Skeletal muscle tissue (tissue), 4 donors: ENCODE results near the gene SLC16A11. TPM values are rescaled to one million over a fixed set of nuclear protein-coding genes. Genes with fewer than 3 reads are reported as not detected.
"Not testable (repeated sequence)": the region's sequence is repeated elsewhere in the genome, so short reads cannot be mapped to it uniquely, and the experiment has no call there.

Source experiments
- H3K27ac ChIP-seq: one replicate; pipeline ENCODE4 v1.7.0; 2013; ENCODE audit warnings: mild to moderate bottlenecking, low read depth, low read length, inconsistent platforms
- H3K27me3 ChIP-seq, 3 donors: one replicate each; pipeline ENCODE4 v1.7.0; 2013; ENCODE audit warnings: low read length in 3 of 3; ENCODE audit not compliant: control insufficient read depth in 3 of 3, insufficient read depth in 3 of 3
- H3K36me3 ChIP-seq, 3 donors: one replicate each; pipeline ENCODE4 v1.7.0; 2013; ENCODE audit warnings: low read length in 3 of 3; ENCODE audit not compliant: control insufficient read depth in 3 of 3, insufficient read depth in 3 of 3
- H3K4me1 ChIP-seq, 3 donors: one replicate each; pipeline ENCODE4 v1.7.0; 2013; ENCODE audit warnings: low read length in 3 of 3, mild to moderate bottlenecking in 3 of 3; ENCODE audit not compliant: control insufficient read depth in 3 of 3, insufficient read depth in 3 of 3
- H3K4me3 ChIP-seq, 3 donors: one replicate each; pipeline ENCODE4 v1.7.0; 2013; ENCODE audit warnings: low read length in 3 of 3
- H3K9ac ChIP-seq, 3 donors: one replicate each; pipeline ENCODE4 v1.7.0; 2013; ENCODE audit warnings: low read length in 3 of 3, mild to moderate bottlenecking in 3 of 3, moderate library complexity in 2 of 3, low read depth in 1 of 3
- H3K9me3 ChIP-seq, 3 donors: one replicate each; pipeline ENCODE4 v1.7.0; 2013; ENCODE audit warnings: low read length in 3 of 3; ENCODE audit not compliant: control insufficient read depth in 3 of 3
- total RNA-seq: library from RNA; depleted of rRNA; stranded (reverse); fragments of >200 nt; gene quantifications from one replicate; pipeline ENCODE4 v1.2.3, GENCODE V29; 2014
- donor health status: Osteomylitis.

The SLC16A11 gene
- total RNA-seq, 1 donor from 2014 or later = not detected

- H3K9me3 ChIP-seq = no peaks in the 10 kb centered on the region
- no peak overlapping the region for H3K9ac ChIP-seq
- no peak overlapping the region for H3K27ac ChIP-seq
- peaks cover 3 to 23% (median 6%) of the 10 kb centered on the region in 3 donors for H3K27me3 ChIP-seq
- no peak overlapping the region for H3K4me3 ChIP-seq
- no peaks in the 10 kb centered on the region for H3K36me3 ChIP-seq
- no peaks in the 10 kb centered on the region for H3K4me1 ChIP-seq
Measured at GRCh38 chr17:7063518-7064094, 19.7 kb upstream of the SLC16A11 start.

DNA sequence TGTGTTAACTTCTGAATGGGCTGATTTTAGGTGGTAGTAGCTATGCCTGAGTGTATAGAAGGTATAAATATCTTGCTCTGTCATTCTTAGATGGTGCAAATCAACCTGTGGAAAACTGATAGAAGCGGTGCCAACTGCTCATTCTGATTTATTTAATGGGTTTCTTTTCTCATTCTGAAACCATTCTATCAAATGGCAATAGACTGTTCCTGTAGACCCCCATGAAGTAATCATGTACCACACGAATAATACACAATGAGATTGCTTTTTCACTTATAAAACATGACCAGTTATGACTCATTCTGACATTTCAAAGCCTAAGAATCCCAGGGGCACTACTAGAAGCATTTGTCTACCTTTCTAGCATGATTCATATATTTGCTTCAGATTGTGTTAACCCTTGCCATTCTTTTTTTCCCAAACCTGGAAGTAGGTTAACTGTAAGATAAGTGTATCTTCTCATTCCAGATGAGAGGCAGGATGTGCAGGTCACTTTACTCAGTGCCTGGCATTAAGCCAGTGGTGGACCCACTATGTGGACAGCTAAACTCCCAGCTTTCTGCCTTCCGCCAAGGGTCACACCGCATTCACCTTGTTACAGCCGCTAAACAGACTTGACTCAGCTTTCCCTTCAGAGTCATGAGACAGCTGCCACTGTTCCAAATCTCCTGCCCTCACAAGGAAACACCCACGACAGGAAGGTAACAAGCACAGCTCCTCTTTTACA lies 16.4 kb upstream of the SLC16A11 start:
- Histone ChIP-seq H3K4me3 (no peak overlapping the region), H3K9me3 (no peaks in the 10 kb centered on the region), H3K27ac (no peak overlapping the region), H3K36me3 (no peaks in the 10 kb centered on the region), H3K4me1 (no peaks in the 10 kb centered on the region), H3K9ac (no peak overlapping the region), H3K27me3 (peaks cover 3 to 18% (median 5%) of the 10 kb centered on the region in 3 donors)

DNA sequence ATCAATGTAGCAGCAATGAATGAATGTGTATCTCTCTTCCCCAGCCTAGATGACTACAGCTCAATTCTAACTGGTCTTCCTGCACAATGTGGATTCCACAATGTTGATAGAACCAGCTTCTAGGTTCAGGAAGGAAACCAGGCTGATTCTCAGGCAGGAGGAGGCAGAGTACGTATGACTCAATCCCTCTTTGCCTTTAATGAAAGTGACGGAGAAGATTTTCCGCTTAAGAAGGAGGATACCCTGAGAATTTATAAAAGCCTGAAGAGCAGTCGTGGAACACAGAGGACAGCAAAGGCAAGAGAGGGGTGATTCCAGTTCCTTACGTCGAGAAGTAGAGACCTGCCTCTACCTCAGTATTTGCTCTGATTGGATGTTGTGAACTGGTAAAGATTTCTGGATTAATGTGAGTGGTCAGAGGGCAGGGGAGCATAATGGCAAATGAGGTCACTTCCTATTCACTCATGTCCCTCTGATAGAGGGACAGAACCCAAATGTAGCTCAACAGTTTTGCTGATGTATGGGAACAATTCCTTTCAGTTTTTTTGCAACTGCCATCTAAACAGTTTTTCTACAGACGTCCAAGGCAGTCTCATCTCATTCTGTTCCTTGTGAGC lies 15.0 kb upstream of the SLC16A11 start:
- Histone ChIP-seq H3K9me3 (no peaks in the 10 kb centered on the region), H3K4me1 (no peaks in the 10 kb centered on the region), H3K9ac (peak overlapping the region in 1 of 3 donors; percentile 16), H3K27me3 (peaks cover 0 to 8% (median 4%) of the 10 kb centered on the region in 3 donors), H3K36me3 (no peaks in the 10 kb centered on the region), H3K4me3 (no peak overlapping the region), H3K27ac (no peak overlapping the region)

DNA sequence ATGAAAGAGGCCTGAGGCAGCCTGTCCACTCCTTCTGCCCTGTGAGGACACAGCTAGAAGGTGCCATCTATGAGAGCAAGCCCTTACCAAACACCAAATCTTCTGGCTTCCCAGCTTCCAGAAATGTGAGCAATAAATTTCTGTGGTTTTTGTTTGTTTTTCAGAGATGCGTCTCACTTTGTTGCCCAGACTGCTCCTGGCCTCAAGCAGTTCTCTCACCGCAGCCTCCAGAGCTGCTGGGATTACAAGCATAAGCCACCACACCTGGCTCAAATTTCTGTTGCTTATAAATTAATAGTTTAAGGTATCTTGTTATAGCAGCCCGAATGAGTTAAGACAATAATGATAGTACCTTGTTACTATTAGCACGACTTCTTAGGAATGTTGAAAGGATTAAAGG lies 12.5 kb upstream of the SLC16A11 start:
- Histone ChIP-seq H3K36me3 (no peaks in the 10 kb centered on the region), H3K9me3 (no peaks in the 10 kb centered on the region), H3K27me3 (peaks cover 0 to 4% (median 2%) of the 10 kb centered on the region in 3 donors), H3K9ac (no peak overlapping the region), H3K4me3 (no peak overlapping the region), H3K4me1 (peaks cover 0 to 2% (median 0%) of the 10 kb centered on the region in 3 donors), H3K27ac (no peak overlapping the region)

- not testable (repeated sequence) for H3K4me1 ChIP-seq, H3K9me3 ChIP-seq
- H3K27me3 ChIP-seq = peaks cover 3 to 12% (median 4%) of the 10 kb centered on the region in 3 donors
Measured at GRCh38 chr17:7050583-7050982, 6.7 kb upstream of the SLC16A11 start.

DNA sequence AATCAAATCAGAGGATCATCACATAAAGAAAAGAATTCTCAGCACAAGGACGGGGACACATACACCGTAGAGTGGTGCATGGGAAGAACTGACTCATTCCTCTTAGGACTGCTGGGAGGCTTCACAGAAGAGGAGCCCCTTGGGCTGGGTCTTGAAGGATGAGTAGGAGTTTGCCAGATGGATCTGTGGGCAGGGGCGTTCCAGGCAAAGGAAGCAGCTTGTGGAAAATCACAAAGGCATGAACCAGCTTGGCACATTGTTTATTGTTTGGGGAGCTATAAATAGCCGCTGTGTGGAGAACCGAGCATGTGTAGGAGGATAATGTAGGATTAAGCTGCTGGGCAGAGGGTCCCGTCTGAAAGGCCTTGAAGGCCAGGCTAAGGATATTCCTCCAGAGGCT lies 5.1 kb upstream of the SLC16A11 start:
- no peak overlapping the region for H3K27ac ChIP-seq
- no peaks in the 10 kb centered on the region for H3K9me3 ChIP-seq
- H3K27me3 ChIP-seq = peaks cover 6 to 15% (median 7%) of the 10 kb centered on the region in 3 donors
- H3K36me3 ChIP-seq = no peaks in the 10 kb centered on the region
- H3K9ac ChIP-seq = no peak overlapping the region
- H3K4me1 ChIP-seq = peaks cover 7 to 9% (median 8%) of the 10 kb centered on the region in 3 donors
- no peak overlapping the region for H3K4me3 ChIP-seq

More at GRCh38 chr17:7050583-7050982, 6.7 kb upstream of the SLC16A11 start:
- not testable (repeated sequence) for H3K36me3 ChIP-seq, H3K4me3 ChIP-seq, H3K27ac ChIP-seq, H3K9ac ChIP-seq

DNA sequence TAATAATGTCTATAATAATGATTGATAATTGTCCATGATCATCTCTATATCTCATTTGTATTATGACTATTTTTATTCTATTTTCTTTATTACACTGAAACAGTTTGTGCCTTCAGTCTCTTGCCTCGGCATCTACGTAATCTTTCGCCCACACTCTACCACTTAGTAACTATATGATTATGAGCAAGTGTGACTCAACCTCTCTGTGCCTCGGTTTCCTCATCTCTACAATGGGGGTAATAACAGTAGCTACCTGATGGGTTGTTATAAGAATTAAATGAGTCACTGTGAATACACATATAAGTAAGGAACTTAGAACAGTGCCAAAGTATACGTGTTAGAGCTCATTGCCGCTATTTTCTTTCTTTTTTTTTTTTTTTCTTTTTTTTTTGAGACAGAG lies 3.7 kb upstream of the SLC16A11 start:
- Histone ChIP-seq H3K36me3 (no peaks in the 10 kb centered on the region), H3K4me3 (no peak overlapping the region), H3K27ac (no peak overlapping the region), H3K27me3 (peaks cover 20 to 29% (median 21%) of the 10 kb centered on the region in 3 donors), H3K4me1 (peaks cover 13 to 20% (median 17%) of the 10 kb centered on the region in 3 donors), H3K9me3 (no peaks in the 10 kb centered on the region), H3K9ac (no peak overlapping the region)

GRCh38 chr17:7046725-7047397 lies 3.0 kb upstream of the SLC16A11 start:
- not testable (repeated sequence) for H3K9me3 ChIP-seq, H3K9ac ChIP-seq, H3K27ac ChIP-seq, H3K36me3 ChIP-seq
- H3K4me3 ChIP-seq = peak overlapping the region; percentile 19 to 52 (median 29)
- peaks cover 20 to 34% (median 28%) of the 10 kb centered on the region in 3 donors for H3K27me3 ChIP-seq
- peaks cover 13 to 20% (median 15%) of the 10 kb centered on the region in 3 donors for H3K4me1 ChIP-seq

DNA sequence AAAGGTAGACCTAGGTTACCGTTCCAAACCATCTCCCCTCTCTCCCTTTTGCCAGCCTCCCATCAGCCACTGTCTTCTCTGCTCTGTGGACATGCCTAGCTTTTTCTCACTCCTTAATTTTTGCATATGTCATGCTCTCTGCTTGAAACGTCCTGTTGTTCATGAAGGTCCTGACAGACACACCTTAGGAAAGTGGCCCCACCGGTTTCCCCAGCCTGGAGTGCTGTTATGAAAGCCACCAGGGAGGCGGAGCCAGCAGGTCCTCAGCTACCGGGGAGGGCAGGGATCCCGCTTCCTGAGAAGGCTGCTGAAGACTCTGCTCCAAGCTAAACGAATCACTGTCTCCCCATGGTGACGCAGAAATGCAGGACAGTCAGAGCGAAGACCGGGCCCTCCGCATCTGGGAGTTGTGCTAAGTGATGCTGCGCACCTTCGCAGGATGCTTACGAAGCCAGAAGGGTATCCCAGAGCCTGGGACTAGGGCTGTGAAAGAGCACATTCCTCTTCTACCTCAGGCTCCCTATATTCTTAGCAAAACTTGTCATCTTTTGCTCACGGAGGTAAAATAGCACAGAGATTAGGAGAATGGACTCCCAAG lies 2.3 kb upstream of the SLC16A11 start:
- Histone ChIP-seq H3K4me1 (peaks cover 13 to 20% (median 15%) of the 10 kb centered on the region in 3 donors), H3K27me3 (peaks cover 20 to 34% (median 31%) of the 10 kb centered on the region in 3 donors), H3K4me3 (peak overlapping the region in 2 of 3 donors; percentile 19 to 52), H3K9me3 (no peaks in the 10 kb centered on the region), H3K27ac (no peak overlapping the region), H3K9ac (peak overlapping the region in 2 of 3 donors; percentile 16 to 52), H3K36me3 (no peaks in the 10 kb centered on the region)
